HFFc6 (cell line): ENCODE measurements around the gene GLRA1. TPM values are rescaled to one million over a fixed set of nuclear protein-coding genes. Genes with fewer than 3 reads are reported as not detected.

Source experiments
- DNase-seq: peaks from one replicate; pipeline ENCODE4 v3.0.0-alpha.2; 2018
- H3K27ac Mint-ChIP-seq: 2 replicates; pipeline ENCODE4 v1.8.0; 2020; ENCODE audit warnings: mild to moderate bottlenecking, mixed read lengths
- H3K27me3 Mint-ChIP-seq: 2 replicates; pipeline ENCODE4 v1.8.0; 2021; ENCODE audit warnings: mild to moderate bottlenecking, moderate library complexity, mixed read lengths; ENCODE audit not compliant: insufficient read depth
- H3K36me3 Mint-ChIP-seq: 2 replicates; pipeline ENCODE4 v1.8.0; 2021; ENCODE audit warnings: low read depth, mixed read lengths
- H3K4me1 Mint-ChIP-seq: 2 replicates; pipeline ENCODE4 v1.8.0; 2020; ENCODE audit warnings: low read depth, mixed read lengths
- H3K4me3 Mint-ChIP-seq: 2 replicates; pipeline ENCODE4 v1.8.0; 2020; ENCODE audit warnings: mild to moderate bottlenecking, moderate library complexity, mixed read lengths
- H3K9me3 Mint-ChIP-seq: 2 replicates; pipeline ENCODE4 v1.8.0; 2020; ENCODE audit warnings: mild to moderate bottlenecking, mixed read lengths
- total RNA-seq, 6 experiments: library from RNA; stranded (reverse); fragmentation: NEBNext Ultra II Directional; extraction: Animal tissue kit (Norgen Biotek cat#: 25700); gene quantifications; 2 replicates in 1 of 6; 3 replicates in 5 of 6; pipeline ENCODE4 v1.2.3, GENCODE V29; 2021
- TF ChIP-seq, protein P1 (sequence below): fragments of 200-600 bp; sonication (generic); IDR thresholded peaks from 2 replicates; pipeline ENCODE4 v1.5.0; 2021; ENCODE audit warnings: antibody characterized with exemption, mild to moderate bottlenecking

Gene GLRA1
- total RNA-seq, 6 experiments from 2014 or later: not detected

DNA sequence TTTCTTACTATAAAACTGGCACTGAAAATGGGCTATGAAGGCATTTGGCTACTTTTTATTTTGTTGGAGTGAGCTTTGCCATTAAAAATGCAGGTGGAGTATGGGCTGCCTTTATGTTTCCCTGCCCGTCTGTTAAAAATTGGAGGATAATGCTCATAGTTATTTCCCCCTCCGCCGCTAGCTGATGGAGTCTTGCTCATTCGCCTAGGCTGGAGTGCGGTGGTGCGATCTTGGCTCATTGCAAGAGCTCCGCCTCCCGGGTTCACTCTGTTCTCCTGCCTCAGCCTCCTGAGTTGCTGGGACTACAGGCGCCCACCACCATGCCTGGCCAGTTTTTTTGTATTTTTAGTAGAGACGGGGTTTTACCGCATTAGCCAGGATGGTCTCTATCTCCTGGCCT lies 144.3 kb downstream of the GLRA1 start:
- Mint-ChIP-seq H3K9me3 (no peaks in the 10 kb centered on the region), H3K27ac (no peak overlapping the region), H3K36me3 (peaks cover 16% of the 10 kb centered on the region), H3K4me1 (peaks cover 78% of the 10 kb centered on the region), H3K27me3 (no peaks in the 10 kb centered on the region; the same call in 1 of the 2 replicates), H3K4me3 (no peak overlapping the region)
- DNase-seq: no peak
- TF ChIP-seq, protein P1, sequence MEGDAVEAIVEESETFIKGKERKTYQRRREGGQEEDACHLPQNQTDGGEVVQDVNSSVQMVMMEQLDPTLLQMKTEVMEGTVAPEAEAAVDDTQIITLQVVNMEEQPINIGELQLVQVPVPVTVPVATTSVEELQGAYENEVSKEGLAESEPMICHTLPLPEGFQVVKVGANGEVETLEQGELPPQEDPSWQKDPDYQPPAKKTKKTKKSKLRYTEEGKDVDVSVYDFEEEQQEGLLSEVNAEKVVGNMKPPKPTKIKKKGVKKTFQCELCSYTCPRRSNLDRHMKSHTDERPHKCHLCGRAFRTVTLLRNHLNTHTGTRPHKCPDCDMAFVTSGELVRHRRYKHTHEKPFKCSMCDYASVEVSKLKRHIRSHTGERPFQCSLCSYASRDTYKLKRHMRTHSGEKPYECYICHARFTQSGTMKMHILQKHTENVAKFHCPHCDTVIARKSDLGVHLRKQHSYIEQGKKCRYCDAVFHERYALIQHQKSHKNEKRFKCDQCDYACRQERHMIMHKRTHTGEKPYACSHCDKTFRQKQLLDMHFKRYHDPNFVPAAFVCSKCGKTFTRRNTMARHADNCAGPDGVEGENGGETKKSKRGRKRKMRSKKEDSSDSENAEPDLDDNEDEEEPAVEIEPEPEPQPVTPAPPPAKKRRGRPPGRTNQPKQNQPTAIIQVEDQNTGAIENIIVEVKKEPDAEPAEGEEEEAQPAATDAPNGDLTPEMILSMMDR: no peak

DNA sequence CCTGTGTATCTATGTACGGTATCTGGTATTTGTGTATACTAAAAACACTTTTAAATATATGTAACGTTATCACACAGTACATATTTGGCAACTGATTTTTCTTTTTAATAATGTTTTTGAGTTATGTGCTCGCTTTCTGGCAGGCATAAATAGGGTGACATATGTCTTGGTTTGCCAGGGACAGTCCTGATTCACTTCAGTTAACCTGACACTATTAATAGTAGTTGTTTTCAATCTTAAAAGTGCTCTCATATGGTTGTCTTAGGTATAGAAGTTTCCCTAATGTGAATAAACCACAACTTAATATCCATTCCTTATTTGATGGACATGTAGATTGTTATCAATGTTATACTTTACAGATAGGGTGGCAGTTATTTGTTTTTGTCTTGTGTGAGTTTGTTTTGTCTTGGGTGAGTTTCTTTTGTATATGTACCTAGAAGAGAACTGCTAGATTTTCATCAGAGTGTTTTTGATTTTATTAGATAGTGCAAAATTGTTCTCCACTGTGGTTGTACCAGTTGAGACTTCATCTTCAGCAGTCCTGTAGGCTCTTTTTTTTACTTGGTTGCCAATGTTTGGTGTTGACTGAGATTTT lies 145.0 kb downstream of the GLRA1 start:
- TF ChIP-seq, protein P1: no peak
- H3K27me3 Mint-ChIP-seq: no peaks in the 10 kb centered on the region; the same call in 1 of the 2 replicates
- no peak overlapping the region for H3K27ac Mint-ChIP-seq
- no peak overlapping the region for H3K4me3 Mint-ChIP-seq
- H3K9me3 Mint-ChIP-seq: no peaks in the 10 kb centered on the region
- no peak for DNase-seq
- peaks cover 80% of the 10 kb centered on the region for H3K4me1 Mint-ChIP-seq
- peaks cover 16% of the 10 kb centered on the region for H3K36me3 Mint-ChIP-seq

DNA sequence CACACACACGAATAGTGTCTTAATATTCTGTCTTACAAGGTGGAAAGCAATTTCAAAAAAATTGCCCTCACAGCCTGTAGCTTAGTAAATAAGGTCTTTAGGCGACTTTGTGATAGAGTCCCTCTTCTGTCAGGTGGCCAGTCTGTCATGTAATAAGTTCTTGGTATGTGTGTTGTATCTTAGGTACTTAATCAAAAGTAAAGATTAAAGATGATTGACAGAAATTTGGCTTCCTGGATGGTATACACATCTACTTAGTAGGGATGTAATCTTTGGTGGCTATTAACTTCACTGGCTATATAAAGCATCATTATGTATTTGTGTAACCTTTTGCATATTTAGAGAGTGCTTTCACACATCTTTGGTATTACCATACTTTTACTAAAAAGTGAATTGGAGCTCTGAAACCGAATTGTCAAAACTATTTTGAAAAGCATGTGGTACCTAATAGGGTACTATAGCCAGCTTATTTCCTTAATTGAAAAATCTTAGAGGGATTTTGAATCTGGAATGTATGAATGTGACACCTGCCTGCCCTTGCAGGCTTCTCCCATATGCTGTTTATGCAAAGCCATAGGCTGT lies 149.5 kb downstream of the GLRA1 start:
- H3K27ac Mint-ChIP-seq: peak overlapping the region; percentile 33; the same call in 1 of the 2 replicates
- peaks cover 35% of the 10 kb centered on the region for H3K36me3 Mint-ChIP-seq
- H3K9me3 Mint-ChIP-seq: no peaks in the 10 kb centered on the region
- TF ChIP-seq, protein P1: no peak
- no peaks in the 10 kb centered on the region; the same call in 1 of the 2 replicates for H3K27me3 Mint-ChIP-seq
- DNase-seq: no peak
- peak overlapping the region; percentile 96; the same call in 1 of the 2 replicates for H3K4me3 Mint-ChIP-seq
- H3K4me1 Mint-ChIP-seq: peaks cover 64% of the 10 kb centered on the region

DNA sequence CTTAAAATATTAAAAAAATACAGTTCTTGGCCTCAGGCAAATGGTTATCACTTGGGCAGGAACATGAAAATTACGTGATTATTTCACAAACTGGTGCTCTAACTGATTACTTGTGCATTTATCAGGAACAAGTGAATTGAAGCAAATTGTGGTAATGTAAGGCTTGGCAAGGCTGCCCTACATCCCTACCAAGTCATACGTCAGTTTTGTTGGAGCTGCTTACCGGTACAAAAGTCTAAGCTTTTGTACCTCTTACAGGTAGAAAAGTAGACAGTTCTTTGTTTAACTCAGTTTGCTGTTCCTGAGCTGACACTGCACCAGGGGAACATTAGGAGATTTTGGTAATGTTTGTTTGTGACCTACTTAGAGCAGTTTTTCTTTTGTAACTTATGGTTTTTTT lies 150.7 kb downstream of the GLRA1 start:
- H3K4me3 Mint-ChIP-seq: peak overlapping the region; percentile 96; the same call in 1 of the 2 replicates
- no peaks in the 10 kb centered on the region for H3K9me3 Mint-ChIP-seq
- H3K4me1 Mint-ChIP-seq: peaks cover 55% of the 10 kb centered on the region
- H3K27ac Mint-ChIP-seq: peak overlapping the region; percentile 12; the same call in 1 of the 2 replicates
- no peak for DNase-seq
- H3K36me3 Mint-ChIP-seq: peaks cover 31% of the 10 kb centered on the region
- TF ChIP-seq, protein P1: no peak
- H3K27me3 Mint-ChIP-seq: no peaks in the 10 kb centered on the region; the same call in 1 of the 2 replicates

DNA sequence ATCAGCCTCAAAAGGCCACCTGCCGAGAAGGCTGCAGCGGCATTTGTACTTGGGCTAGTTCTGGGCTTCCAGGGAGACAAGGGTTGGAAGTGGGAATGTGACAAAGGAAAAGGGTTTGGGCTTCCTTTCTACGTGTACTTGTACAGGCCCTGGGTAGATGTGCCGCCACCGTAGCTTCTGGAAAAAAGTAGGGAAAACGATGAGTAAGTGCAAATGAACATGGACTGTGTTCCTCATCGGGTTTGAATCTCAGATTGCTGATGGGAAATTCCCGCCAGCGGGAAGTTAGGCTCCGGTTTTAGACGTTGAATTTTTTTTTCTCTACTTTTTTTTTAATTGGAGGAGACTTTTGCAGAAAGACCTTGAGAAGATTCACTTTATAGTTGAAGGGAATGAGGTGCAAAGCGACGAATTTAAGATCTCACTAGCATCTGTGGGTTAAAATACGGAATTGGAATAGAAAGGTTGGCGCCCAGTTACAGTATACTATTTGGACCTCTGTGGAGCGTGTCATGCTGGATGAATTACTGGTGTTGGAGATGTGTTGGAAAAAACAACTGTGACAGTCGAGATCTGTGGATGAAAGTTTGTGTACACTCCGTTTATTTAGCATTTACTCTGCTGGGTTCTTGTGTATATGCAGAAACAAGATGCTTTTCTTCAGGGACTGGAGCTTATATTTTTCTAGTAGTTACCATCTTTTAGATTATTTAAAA lies 151.6 kb downstream of the GLRA1 start:
- TF ChIP-seq, protein P1: no peak
- Mint-ChIP-seq H3K4me1 (peaks cover 50% of the 10 kb centered on the region), H3K36me3 (peaks cover 30% of the 10 kb centered on the region)

More for the DNA sequence above, 151.6 kb downstream of the GLRA1 start:
- no peaks in the 10 kb centered on the region; the same call in 1 of the 2 replicates for H3K27me3 Mint-ChIP-seq
- H3K9me3 Mint-ChIP-seq: no peaks in the 10 kb centered on the region
- peak overlapping the region; percentile 96; the same call in 1 of the 2 replicates for H3K4me3 Mint-ChIP-seq
- DNase-seq: peak; percentile 18
- peak overlapping the region; percentile 89 for H3K27ac Mint-ChIP-seq

Other genes starting within 250 kb of the GLRA1 start
- gene SPARC, start 237.9 kb downstream of the GLRA1 start, total RNA-seq: 1,000 to 10,000 TPM; 3,729 to 5,836 (median 4,094) TPM
- 100 to 1,000 TPM; 148 to 185 (median 155) TPM for gene ATOX1, start 166.2 kb downstream of the GLRA1 start, total RNA-seq
- 100 to 1,000 TPM; 242 to 284 (median 245) TPM for gene G3BP1, start 152.9 kb downstream of the GLRA1 start, total RNA-seq